MM.1S (cell line): Measurements from ENCODE around the gene DOC2A.
"Not testable (repeated sequence)": the region's sequence is repeated elsewhere in the genome, so short reads cannot be mapped to it uniquely, and the experiment has no call there.

Experiments used
- CTCF ChIP-seq: fragments of 300-600 bp; sonication (generic); IDR thresholded peaks from 2 replicates; pipeline ENCODE4 v1.5.1; 2016; ENCODE audit warnings: antibody characterized with exemption, low read length, mixed read lengths
- EZH2 ChIP-seq: fragments of 300-600 bp; sonication (generic); optimal IDR thresholded peaks from 2 replicates; pipeline ENCODE3; 2017; ENCODE audit warnings: low read depth, mild to moderate bottlenecking, antibody characterized with exemption, low read length, mixed read lengths
- EZH2phosphoT487 ChIP-seq: fragments of 300-600 bp; sonication (generic); IDR thresholded peaks from 2 replicates; pipeline ENCODE4 v1.6.1; 2018; ENCODE audit warnings: antibody characterized with exemption, low read length

- not testable (repeated sequence) for TF ChIP-seq CTCF, EZH2, EZH2phosphoT487
Observed at GRCh38 chr16:30017937-30018336, 7.1 kb upstream of the DOC2A start.
